HUES6 (cell line): ENCODE data around the gene USP53.
"Not testable (repeated sequence)": the region's sequence is repeated elsewhere in the genome, so short reads cannot be mapped to it uniquely, and the experiment has no call there.

Experiments used
- H3K27ac ChIP-seq: 2 replicates; pipeline ENCODE4 v1.7.0; 2013; ENCODE audit warnings: low read depth, mild to moderate bottlenecking, low read length, inconsistent platforms
- H3K27me3 ChIP-seq: 2 replicates; pipeline ENCODE4 v1.6.1; 2013; ENCODE audit warnings: low read length; ENCODE audit not compliant: control insufficient read depth, insufficient read depth
- H3K36me3 ChIP-seq: 2 replicates; pipeline ENCODE4 v1.6.1; 2013; ENCODE audit warnings: low read length; ENCODE audit not compliant: control insufficient read depth, insufficient read depth
- H3K4me1 ChIP-seq: 2 replicates; pipeline ENCODE4 v1.6.1; 2013; ENCODE audit warnings: low read length; ENCODE audit not compliant: control insufficient read depth, insufficient read depth
- H3K4me3 ChIP-seq: 2 replicates; pipeline ENCODE4 v1.5.1; 2013; ENCODE audit warnings: low read depth, low read length
- H3K9ac ChIP-seq: one replicate; pipeline ENCODE4 v1.6.1; 2013; ENCODE audit warnings: mild to moderate bottlenecking, low read length
- H3K9me3 ChIP-seq: 2 replicates; pipeline ENCODE4 v1.6.1; 2013; ENCODE audit warnings: low read depth, low read length; ENCODE audit not compliant: control insufficient read depth, insufficient read depth

USP53 gene

GRCh38 chr4:119268466-119268865 is 56.0 kb downstream of the USP53 start:
- no peak overlapping the region for H3K4me3 ChIP-seq
- H3K9ac ChIP-seq = no peak overlapping the region
- H3K9me3 ChIP-seq = no peaks in the 10 kb centered on the region
- H3K4me1 ChIP-seq = no peaks in the 10 kb centered on the region
- no peaks in the 10 kb centered on the region for H3K27me3 ChIP-seq
- no peak overlapping the region for H3K27ac ChIP-seq
- H3K36me3 ChIP-seq = peaks cover 77% of the 10 kb centered on the region

DNA sequence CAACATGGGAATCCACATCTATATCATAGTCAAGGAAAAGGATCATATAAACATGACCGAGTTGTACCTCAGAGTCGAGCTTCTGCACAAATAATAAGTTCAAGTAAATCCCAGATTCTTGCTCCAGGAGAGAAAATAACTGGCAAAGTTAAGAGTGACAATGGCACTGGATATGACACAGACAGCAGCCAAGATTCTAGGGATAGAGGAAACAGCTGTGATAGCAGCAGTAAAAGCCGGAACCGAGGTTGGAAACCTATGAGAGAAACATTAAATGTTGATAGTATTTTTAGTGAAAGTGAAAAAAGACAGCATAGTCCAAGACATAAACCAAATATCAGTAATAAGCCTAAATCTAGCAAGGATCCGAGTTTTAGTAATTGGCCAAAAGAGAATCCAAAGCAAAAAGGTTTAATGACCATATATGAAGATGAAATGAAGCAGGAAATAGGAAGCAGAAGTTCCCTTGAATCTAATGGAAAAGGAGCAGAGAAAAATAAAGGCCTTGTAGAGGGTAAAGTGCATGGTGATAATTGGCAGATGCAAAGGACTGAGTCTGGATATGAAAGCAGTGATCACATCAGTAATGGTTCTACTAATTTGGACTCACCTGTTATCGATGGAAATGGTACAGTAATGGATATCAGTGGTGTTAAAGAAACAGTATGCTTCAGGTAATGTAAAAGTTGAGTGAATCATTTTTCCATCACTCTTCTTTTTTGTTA is 59.0 kb downstream of the USP53 start:
- H3K4me3 ChIP-seq = no peak overlapping the region
- H3K27ac ChIP-seq = no peak overlapping the region
- no peak overlapping the region for H3K9ac ChIP-seq
- peaks cover 57% of the 10 kb centered on the region for H3K36me3 ChIP-seq
- no peaks in the 10 kb centered on the region for H3K4me1 ChIP-seq
- H3K9me3 ChIP-seq = no peaks in the 10 kb centered on the region
- no peaks in the 10 kb centered on the region for H3K27me3 ChIP-seq

DNA sequence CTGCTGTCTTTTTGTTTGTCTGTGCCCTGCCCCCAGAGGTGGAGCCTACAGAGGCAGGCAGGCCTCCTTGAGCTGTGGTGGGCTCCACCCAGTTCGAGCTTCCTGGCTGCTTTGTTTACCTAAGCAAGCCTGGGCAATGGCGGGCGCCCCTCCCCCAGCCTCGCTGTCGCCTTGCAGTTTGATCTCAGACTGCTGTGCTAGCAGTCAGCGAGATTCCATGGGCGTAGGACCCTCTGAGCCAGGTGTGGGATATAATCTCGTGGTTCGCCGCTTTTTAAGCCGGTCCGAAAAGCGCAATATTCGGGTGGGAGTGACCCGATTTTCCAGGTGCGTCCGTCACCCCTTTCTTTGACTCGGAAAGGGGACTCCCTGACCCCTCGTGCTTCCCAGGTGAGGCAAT is 67.0 kb downstream of the USP53 start:
- peak overlapping the region; percentile 90 for H3K9ac ChIP-seq
- peak overlapping the region; percentile 77 for H3K27ac ChIP-seq
- H3K27me3 ChIP-seq, H3K36me3 ChIP-seq, H3K9me3 ChIP-seq: not testable (repeated sequence)
- H3K4me1 ChIP-seq = peaks cover 13% of the 10 kb centered on the region
- peak overlapping the region; percentile 70 for H3K4me3 ChIP-seq

DNA sequence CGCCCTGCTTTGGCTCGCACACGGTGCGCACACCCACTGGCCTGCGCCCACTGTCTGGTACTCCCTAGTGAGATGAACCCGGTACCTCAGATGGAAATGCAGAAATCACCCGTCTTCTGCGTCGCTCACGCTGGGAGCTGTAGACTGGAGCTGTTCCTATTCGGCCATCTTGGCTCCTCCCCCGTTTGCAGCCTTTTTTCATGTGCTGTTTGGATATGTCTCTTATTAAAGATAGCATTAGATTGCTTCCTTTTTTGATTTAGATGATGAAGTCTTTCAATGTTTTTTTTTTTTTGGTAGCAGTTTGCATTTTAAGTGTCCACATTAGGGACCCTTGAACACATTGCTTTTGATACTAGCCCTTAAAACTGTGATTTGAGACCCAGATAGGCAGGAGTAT is 67.4 kb downstream of the USP53 start:
- not testable (repeated sequence) for H3K27me3 ChIP-seq, H3K9me3 ChIP-seq, H3K36me3 ChIP-seq
- Histone ChIP-seq H3K9ac (peak overlapping the region; percentile 90), H3K4me3 (peak overlapping the region; percentile 70), H3K4me1 (peaks cover 16% of the 10 kb centered on the region), H3K27ac (peak overlapping the region; percentile 77)

DNA sequence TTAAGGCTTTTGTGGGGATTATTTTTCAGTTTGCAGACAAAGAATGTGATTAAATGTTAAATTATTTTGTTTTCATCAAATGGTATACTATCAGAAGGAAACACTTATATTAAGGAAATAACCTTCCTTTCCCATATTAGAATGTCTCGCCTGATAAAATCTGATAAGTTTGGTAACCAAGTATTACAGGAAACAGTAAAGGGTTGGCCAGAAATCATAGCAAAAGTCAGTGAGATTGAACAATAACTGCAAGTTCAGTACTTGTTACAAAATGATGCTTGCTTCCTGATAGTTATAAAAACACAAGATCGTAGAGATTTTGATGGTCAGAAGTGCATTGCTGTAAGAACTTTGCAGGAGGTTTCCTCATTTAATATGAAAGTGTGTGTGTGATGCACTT is 68.9 kb downstream of the USP53 start:
- Histone ChIP-seq H3K4me1 (peaks cover 18% of the 10 kb centered on the region), H3K36me3 (0 out of 2 replicates have a peak, but pooled peaks cover 5% of the 10 kb centered on the region), H3K9ac (no peak overlapping the region), H3K4me3 (no peak overlapping the region), H3K27ac (no peak overlapping the region), H3K9me3 (no peaks in the 10 kb centered on the region), H3K27me3 (no peaks in the 10 kb centered on the region)

- Histone ChIP-seq H3K36me3 (peaks cover 9% of the 10 kb centered on the region), H3K4me1 (peaks cover 14% of the 10 kb centered on the region), H3K4me3 (no peak overlapping the region), H3K27me3 (no peaks in the 10 kb centered on the region), H3K9ac (no peak overlapping the region), H3K27ac (no peak overlapping the region), H3K9me3 (no peaks in the 10 kb centered on the region)
These were observed 72.6 kb downstream of the USP53 start for GRCh38 chr4:119284876-119285780.

GRCh38 chr4:119286377-119287002 is 74.0 kb downstream of the USP53 start:
- H3K27ac ChIP-seq = no peak overlapping the region
- H3K36me3 ChIP-seq = peaks cover 11% of the 10 kb centered on the region
- 0 out of 2 replicates have a peak, but pooled peaks cover 6% of the 10 kb centered on the region for H3K4me1 ChIP-seq
- no peak overlapping the region for H3K4me3 ChIP-seq
- H3K9me3 ChIP-seq = no peaks in the 10 kb centered on the region
- no peak overlapping the region for H3K9ac ChIP-seq
- H3K27me3 ChIP-seq = no peaks in the 10 kb centered on the region

- H3K27ac ChIP-seq = no peak overlapping the region
- 0 out of 2 replicates have a peak, but pooled peaks cover 6% of the 10 kb centered on the region for H3K4me1 ChIP-seq
- peaks cover 23% of the 10 kb centered on the region for H3K36me3 ChIP-seq
- H3K9ac ChIP-seq = no peak overlapping the region
- no peaks in the 10 kb centered on the region for H3K9me3 ChIP-seq
- no peak overlapping the region for H3K4me3 ChIP-seq
- no peaks in the 10 kb centered on the region for H3K27me3 ChIP-seq
These were observed 76.8 kb downstream of the USP53 start for GRCh38 chr4:119289313-119289712.

GRCh38 chr4:119290598-119290997 is 78.1 kb downstream of the USP53 start:
- no peaks in the 10 kb centered on the region for H3K27me3 ChIP-seq
- no peak overlapping the region for H3K4me3 ChIP-seq
- no peaks in the 10 kb centered on the region for H3K4me1 ChIP-seq
- H3K27ac ChIP-seq = no peak overlapping the region
- H3K9ac ChIP-seq = no peak overlapping the region
- H3K9me3 ChIP-seq = no peaks in the 10 kb centered on the region
- H3K36me3 ChIP-seq = peaks cover 23% of the 10 kb centered on the region

DNA sequence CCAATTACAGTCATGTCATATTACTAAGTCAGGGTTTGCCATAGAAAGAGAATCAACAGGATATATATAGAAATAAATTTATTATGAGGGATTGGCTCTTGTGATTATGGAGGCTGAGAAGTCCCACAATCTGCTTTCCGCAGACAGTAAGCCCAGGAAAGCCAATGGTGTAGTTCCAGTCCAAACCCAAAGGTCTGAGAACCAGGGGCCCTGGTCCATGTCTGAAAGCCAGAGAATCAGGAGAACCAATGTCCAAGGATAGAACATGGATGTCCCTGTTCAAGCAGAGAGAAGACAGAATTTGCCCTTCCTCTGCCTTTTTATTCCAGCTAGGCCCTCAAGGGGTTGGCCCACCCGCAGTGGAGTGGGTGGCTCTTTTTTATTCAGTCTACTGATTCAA is 83.8 kb downstream of the USP53 start:
- Histone ChIP-seq H3K9ac (no peak overlapping the region), H3K4me3 (no peak overlapping the region), H3K36me3 (peaks cover 31% of the 10 kb centered on the region), H3K27me3 (no peaks in the 10 kb centered on the region), H3K9me3 (no peaks in the 10 kb centered on the region; the same call in 1 of the 2 replicates), H3K4me1 (0 out of 2 replicates have a peak, but pooled peaks cover 7% of the 10 kb centered on the region), H3K27ac (no peak overlapping the region)

DNA sequence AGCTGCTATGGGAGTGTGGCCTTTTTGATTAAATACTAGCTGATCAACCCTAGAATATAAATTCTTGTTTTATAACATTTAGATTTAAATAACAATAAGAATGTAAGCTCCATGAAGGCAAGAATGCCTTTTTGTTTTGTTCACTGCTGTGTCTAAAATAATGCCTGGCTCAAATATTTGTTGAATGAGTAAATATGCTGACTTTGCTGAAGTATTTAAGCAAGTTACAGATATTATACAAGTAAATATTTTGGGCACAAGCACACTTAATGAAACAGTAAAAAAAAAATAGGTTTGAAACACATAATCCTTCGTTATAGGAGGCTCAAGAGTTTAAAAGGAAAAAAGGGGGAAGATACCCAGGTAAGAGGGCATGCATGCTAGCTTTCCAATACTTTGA is 85.3 kb downstream of the USP53 start:
- Histone ChIP-seq H3K9ac (no peak overlapping the region), H3K4me1 (0 out of 2 replicates have a peak, but pooled peaks cover 7% of the 10 kb centered on the region), H3K27ac (no peak overlapping the region), H3K27me3 (no peaks in the 10 kb centered on the region), H3K9me3 (no peaks in the 10 kb centered on the region; the same call in 1 of the 2 replicates), H3K36me3 (peaks cover 19% of the 10 kb centered on the region), H3K4me3 (no peak overlapping the region)
